H1 (cell line): ENCODE data around the gene CHD9.

ENCODE experiments used
- CREB1 ChIP-seq: IDR thresholded peaks from 2 replicates; pipeline ENCODE4 v1.6.1; 2012; ENCODE audit warnings: inconsistent platforms
- EZH2 ChIP-seq: fragments of 200-600 bp; sonication (generic); IDR thresholded peaks from 2 replicates; pipeline ENCODE4 v1.7.1; 2012; ENCODE audit warnings: low read depth, mild to moderate bottlenecking, moderate library complexity, low read length, inconsistent platforms; ENCODE audit not compliant: severe bottlenecking
- HDAC2 ChIP-seq, 2 experiments: fragments of 300-600 bp in 1 of 2; sonication (generic) in 1 of 2; IDR thresholded peaks; 2 replicates each; pipeline ENCODE4 v1.6.1; 2011 to 2012; ENCODE audit warnings: low read depth in 2 of 2, low read length in 2 of 2, mild to moderate bottlenecking in 2 of 2, moderate library complexity in 2 of 2, borderline replicate concordance in 1 of 2, inconsistent platforms in 1 of 2
- JUN ChIP-seq: IDR thresholded peaks from 2 replicates; pipeline ENCODE4 v1.6.1; 2011; ENCODE audit warnings: low read depth, mild to moderate bottlenecking, improper control_type of control experiment, low read length
- KDM5A ChIP-seq: fragments of 200-600 bp; IDR thresholded peaks from 2 replicates; pipeline ENCODE4 v1.7.1; 2012; ENCODE audit warnings: mild to moderate bottlenecking, low read length, inconsistent platforms, mixed read lengths
- NRF1 ChIP-seq: IDR thresholded peaks from 2 replicates; pipeline ENCODE4 v1.6.1; 2011; ENCODE audit warnings: mild to moderate bottlenecking, low read depth, low read length, improper control_type of control experiment
- POLR2A ChIP-seq, 2 experiments: IDR thresholded peaks; 1 replicate in 1 of 2; 2 replicates in 1 of 2; pipeline ENCODE4 v1.6.1; 2011; ENCODE audit warnings: low read depth in 2 of 2, low read length in 2 of 2, mild to moderate bottlenecking in 2 of 2; ENCODE audit errors: control extremely low read depth in 1 of 2
- SP1 ChIP-seq: IDR thresholded peaks from 2 replicates; pipeline ENCODE4 v1.6.1; 2011; ENCODE audit warnings: low read depth, low read length
- TAF1 ChIP-seq: IDR thresholded peaks from 2 replicates; pipeline ENCODE4 v1.6.1; 2011; ENCODE audit warnings: mild to moderate bottlenecking, low read depth, low read length
- TF ChIP-seq, protein P1 (sequence below), 3 experiments: IDR thresholded peaks; 1 replicate in 2 of 3; 2 replicates in 1 of 3; pipeline versions ENCODE4 v1.5.1 to v1.6.1; 2011; ENCODE audit warnings: low read length in 3 of 3, mild to moderate bottlenecking in 3 of 3, inconsistent platforms in 2 of 3, low read depth in 1 of 3, moderate library complexity in 1 of 3; ENCODE audit not compliant: insufficient read depth in 1 of 3; ENCODE audit errors: control extremely low read depth in 1 of 3
- TF ChIP-seq, protein P2 (sequence below): IDR thresholded peaks from 2 replicates; pipeline ENCODE4 v1.6.1; 2012; ENCODE audit warnings: inconsistent platforms
- TF ChIP-seq, protein P3 (sequence below): IDR thresholded peaks from 2 replicates; pipeline ENCODE4 v1.6.1; 2011; ENCODE audit warnings: low read length, improper control_type of control experiment

DNA sequence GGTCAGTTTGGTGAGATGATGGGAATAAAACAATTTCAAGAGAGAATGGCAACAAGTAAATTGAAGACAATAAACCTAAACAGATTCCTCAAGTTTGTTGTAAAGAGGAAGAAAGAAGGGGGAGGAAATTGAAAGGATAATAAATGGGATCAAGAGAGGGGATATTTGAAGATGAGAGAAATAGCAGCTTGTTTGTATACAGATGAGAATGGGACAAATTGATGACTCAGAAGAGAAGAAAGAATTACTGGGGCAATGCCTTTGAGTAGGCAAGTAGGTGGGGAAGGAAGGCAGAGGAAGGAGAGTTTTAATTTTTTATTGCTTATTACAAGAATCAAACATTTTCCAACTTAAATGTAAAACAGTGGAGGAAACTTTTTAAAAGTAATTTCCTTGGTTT, 98.3 kb downstream of the CHD9 start:
- TF ChIP-seq HDAC2 (IDR thresholded peaks at IDR 0.05; ENCODE audit: borderline replicate concordance in 1 of 2, low read depth in 2 of 2, low read length in 2 of 2) (no peak), POLR2A (IDR thresholded peaks at IDR 0.05; ENCODE audit: control extremely low read depth in 1 of 2, low read depth in 2 of 2, low read length in 2 of 2) (no peak), JUN (no peak), NRF1 (no peak), SP1 (no peak), EZH2 (no peak), TAF1 (no peak), CREB1 (no peak), KDM5A (no peak)
- TF ChIP-seq, protein P1, sequence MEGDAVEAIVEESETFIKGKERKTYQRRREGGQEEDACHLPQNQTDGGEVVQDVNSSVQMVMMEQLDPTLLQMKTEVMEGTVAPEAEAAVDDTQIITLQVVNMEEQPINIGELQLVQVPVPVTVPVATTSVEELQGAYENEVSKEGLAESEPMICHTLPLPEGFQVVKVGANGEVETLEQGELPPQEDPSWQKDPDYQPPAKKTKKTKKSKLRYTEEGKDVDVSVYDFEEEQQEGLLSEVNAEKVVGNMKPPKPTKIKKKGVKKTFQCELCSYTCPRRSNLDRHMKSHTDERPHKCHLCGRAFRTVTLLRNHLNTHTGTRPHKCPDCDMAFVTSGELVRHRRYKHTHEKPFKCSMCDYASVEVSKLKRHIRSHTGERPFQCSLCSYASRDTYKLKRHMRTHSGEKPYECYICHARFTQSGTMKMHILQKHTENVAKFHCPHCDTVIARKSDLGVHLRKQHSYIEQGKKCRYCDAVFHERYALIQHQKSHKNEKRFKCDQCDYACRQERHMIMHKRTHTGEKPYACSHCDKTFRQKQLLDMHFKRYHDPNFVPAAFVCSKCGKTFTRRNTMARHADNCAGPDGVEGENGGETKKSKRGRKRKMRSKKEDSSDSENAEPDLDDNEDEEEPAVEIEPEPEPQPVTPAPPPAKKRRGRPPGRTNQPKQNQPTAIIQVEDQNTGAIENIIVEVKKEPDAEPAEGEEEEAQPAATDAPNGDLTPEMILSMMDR (IDR thresholded peaks at IDR 0.05; ENCODE audit: control extremely low read depth in 1 of 3, insufficient read depth in 1 of 3, low read depth in 1 of 3, low read length in 3 of 3), result no peak
- TF ChIP-seq, protein P2, sequence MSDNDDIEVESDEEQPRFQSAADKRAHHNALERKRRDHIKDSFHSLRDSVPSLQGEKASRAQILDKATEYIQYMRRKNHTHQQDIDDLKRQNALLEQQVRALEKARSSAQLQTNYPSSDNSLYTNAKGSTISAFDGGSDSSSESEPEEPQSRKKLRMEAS, result no peak
- TF ChIP-seq, protein P3, sequence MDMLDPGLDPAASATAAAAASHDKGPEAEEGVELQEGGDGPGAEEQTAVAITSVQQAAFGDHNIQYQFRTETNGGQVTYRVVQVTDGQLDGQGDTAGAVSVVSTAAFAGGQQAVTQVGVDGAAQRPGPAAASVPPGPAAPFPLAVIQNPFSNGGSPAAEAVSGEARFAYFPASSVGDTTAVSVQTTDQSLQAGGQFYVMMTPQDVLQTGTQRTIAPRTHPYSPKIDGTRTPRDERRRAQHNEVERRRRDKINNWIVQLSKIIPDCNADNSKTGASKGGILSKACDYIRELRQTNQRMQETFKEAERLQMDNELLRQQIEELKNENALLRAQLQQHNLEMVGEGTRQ, result no peak
